LNCaP clone FGC (cell line): ENCODE measurements around the gene LMX1B.
"Not testable (repeated sequence)": the region's sequence is repeated elsewhere in the genome, so short reads cannot be mapped to it uniquely, and the experiment has no call there.

Experiments used
- DNase-seq: peaks from one replicate; pipeline ENCODE4 v3.0.0-alpha.2; 2011; ENCODE audit warnings: low read depth
- H3K4me3 ChIP-seq: 2 replicates; pipeline ENCODE4 v1.5.1; 2011; ENCODE audit warnings: mild to moderate bottlenecking, low read depth, low read length, control low read depth
- TF ChIP-seq, protein P1 (sequence below): IDR thresholded peaks from 2 replicates; pipeline ENCODE4 v1.5.1; 2012; ENCODE audit warnings: mild to moderate bottlenecking; ENCODE audit not compliant: control insufficient read depth, insufficient read depth; ENCODE audit errors: extremely low read depth

Gene LMX1B

DNA sequence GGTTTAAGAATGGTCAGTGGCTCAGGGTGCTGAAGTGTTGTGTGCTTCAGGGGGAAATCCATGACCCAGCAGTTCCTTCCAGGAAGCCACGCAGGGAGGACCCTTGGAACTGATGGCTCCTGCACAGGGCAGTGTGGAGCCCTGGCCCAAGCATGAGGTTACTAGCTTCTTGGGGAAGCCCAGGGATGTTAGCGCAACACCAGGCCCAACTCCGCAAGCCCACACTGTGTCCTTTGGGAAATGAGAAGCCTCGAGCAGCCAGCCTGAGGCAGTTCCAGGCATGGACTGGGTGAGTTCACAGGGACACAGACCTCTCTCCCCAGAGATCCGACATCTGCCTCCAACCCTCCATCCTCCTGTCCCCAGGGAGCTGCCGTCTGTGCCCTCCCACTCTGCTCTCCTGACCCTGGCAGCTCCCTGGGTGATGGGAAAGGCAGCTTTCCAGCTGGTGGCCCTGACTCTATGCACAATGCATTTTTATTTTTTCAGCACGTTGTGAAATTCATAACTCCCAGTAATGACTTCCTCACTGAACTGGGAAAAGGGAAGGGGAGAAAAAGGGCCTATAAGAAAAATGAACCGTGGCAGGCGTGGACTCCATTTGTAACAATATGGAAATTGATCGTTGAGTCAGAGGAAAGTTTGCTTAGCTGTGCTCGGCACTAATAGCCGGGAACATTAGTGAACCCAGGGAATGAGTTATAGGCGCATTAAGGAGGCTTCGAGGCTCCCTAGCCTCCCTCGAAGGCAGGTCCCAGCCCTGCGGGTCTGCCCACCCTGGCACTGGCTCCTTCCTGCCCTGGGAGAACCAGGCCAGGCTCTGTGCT, 34.1 kb downstream of the LMX1B start:
- DNase-seq: no peak
- H3K4me3 ChIP-seq: no peak overlapping the region
- TF ChIP-seq, protein P1, sequence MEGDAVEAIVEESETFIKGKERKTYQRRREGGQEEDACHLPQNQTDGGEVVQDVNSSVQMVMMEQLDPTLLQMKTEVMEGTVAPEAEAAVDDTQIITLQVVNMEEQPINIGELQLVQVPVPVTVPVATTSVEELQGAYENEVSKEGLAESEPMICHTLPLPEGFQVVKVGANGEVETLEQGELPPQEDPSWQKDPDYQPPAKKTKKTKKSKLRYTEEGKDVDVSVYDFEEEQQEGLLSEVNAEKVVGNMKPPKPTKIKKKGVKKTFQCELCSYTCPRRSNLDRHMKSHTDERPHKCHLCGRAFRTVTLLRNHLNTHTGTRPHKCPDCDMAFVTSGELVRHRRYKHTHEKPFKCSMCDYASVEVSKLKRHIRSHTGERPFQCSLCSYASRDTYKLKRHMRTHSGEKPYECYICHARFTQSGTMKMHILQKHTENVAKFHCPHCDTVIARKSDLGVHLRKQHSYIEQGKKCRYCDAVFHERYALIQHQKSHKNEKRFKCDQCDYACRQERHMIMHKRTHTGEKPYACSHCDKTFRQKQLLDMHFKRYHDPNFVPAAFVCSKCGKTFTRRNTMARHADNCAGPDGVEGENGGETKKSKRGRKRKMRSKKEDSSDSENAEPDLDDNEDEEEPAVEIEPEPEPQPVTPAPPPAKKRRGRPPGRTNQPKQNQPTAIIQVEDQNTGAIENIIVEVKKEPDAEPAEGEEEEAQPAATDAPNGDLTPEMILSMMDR: no peak

DNA sequence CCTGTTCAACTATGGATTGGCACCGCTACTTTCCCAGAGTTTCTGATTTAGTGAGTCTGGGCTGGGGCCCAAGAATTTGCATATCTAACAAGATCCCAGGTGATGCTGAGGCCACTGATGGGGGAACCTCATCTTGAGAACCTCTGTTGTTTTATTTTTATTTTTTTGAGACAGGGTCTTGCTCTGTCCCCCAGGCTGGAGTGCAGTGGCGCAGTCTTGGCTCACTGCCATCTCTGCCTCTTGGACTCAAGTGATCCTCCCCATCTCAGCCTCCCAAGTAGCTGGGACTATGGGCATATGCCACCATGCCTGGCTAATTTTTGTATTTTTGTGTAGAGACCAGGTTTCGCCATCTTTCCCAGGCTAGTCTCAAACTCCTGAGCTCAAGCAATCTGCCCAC, 35.7 kb downstream of the LMX1B start:
- TF ChIP-seq, protein P1: no peak
- H3K4me3 ChIP-seq: no peak overlapping the region
- DNase-seq: no peak

DNA sequence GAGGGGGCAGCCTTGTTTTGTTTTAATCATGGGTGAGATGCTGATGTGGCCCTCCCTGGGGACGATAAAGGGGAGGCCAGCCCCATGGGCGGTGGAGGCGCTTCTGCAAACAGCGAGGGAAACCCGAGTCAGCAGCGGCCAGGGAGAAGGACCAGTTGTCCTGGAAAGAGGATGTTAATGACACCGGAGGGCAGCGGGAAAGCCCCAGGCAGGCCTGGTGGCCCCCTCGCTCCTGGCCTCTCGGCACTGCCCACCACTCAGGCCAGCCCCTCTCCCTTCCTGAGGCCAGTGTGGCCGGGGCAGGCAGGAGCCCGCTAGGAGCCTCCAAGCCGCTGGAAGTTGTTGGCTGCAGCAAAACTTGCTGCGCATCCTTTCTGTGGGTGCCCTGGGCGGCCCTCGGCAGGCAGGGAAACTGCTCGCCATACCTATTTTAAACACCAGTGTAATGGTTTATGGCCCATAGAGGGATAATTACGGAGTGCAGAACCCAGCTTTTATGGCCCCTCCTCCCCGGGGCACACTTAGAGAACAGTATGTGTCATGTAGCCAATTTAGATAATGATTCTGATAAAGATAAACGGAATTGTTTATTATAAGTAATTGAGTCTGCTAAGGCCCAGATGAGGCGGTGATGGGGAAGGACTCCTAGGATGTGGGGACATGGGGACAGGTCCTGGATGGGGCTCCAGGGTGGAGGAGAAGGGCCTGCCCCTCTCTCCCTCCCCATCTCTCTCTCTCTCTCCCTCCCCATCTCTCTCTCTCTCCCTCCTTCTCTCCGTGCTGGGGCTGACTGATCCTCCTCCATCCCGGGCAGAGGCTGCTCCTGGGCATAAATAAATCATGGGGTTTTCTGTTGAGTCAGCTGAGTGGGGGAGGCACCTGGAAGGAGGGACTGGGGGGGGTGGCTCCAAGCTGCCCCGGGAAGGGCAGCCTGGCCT, 36.9 kb downstream of the LMX1B start:
- TF ChIP-seq, protein P1: no peak
- no peak overlapping the region for H3K4me3 ChIP-seq
- DNase-seq: no peak

DNA sequence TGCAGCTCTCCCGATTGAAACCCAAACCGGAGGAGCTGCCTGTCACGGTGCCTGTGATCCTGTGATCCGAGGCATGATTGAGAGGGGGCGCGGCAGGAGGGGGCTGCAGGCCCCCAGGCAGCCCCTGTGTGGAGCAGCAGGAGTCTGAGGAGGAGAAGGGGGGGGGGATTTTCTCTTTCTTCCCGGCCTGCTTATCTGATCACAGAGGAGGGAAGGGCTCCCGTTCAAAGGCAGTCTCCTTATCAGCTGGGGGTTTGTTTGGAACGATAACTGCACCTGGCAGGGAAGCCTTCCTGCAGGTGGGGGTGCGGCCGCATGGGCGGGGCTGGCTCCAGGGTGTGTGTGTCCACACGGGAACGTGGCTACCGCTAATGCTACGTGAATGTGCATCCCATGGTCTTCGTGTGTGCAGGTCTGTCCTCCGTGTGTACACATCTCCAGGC, 38.4 kb downstream of the LMX1B start:
- DNase-seq: no peak
- no peak overlapping the region for H3K4me3 ChIP-seq
- TF ChIP-seq, protein P1: no peak

DNA sequence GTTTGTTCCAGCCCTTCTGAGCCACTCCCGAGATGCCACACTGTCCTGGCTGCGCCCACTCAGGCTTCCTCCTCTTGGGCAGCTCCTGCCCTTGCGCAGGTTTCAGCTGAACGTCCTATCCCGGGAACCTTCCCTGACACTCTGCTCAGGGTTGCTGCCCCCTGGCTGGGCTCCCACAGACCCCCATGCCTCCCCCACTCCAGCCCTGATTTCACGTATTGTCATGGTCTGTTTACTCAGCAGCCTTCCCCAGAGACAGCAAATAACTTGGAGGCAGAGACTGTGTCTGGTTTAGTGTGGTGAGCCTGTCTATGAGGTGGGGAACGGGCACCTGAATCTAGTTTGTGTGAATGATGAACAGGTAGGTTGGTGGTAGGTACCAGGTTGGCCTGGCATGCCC, 40.4 kb downstream of the LMX1B start:
- no peak overlapping the region for H3K4me3 ChIP-seq
- DNase-seq: no peak
- TF ChIP-seq, protein P1: no peak

DNA sequence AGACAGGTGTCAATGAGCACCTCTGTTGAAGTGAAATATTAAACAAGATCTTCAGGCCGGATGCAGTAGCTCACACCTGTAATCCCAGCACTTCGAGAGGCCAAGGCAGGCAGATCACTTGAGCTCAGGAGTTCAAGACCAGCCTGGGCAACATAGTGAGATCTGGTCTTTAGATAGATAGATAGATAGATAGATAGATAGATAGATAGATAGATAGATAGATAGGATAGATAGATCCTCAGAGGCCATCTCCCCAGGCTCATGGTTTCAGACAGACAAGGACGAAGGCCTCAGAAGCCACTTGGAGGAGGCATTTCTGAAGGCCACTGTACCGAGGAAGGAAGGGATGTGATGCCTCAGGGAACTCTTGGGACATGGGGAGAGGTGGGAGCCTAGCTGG, 42.5 kb downstream of the LMX1B start:
- not testable (repeated sequence) for DNase-seq, H3K4me3 ChIP-seq

DNA sequence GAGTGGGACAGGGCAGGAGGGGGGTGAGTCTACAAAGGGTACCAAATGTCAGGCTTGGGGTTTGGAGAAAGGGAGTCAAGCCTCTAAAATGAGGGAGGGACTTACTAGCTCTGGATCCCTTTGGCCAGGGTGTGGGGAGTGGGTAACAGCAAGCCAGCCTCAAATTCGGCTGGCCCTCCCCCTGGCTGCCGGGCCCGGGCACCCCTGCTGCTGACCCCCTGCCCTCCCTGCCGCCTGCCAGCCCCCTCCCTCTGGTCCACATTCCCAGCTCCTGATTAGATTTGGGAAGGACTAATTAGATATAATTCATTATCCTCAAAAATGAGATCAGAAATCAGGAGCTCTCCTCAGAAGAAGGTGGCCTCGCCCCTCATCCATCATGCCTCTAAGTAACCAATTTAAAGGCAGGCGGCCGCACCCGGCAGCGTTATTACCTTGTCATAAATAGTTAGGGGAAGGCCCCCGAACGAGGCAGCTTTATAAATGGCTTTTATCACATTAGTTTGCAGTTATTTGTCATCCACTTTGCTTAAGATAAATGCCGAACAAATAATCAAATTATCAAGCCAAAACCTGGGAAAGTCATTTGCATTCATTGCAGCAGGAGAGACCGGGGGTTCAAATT, 44.6 kb downstream of the LMX1B start:
- H3K4me3 ChIP-seq: no peak overlapping the region
- DNase-seq: no peak
- TF ChIP-seq, protein P1: no peak
